GM12878 (cell line): ENCODE results near the gene SULT1C3. TPM values are rescaled to one million over a fixed set of nuclear protein-coding genes. Genes with fewer than 3 reads are reported as not detected.

Source experiments
- ATAC-seq: fragments of 200-7000 bp; cut with Tn5 transposase; 3 replicates; pipeline ENCODE4 v1.9.1; 2020; ENCODE audit warnings: mild to moderate bottlenecking, moderate library complexity
- BruUV-seq: library from RNA; stranded (reverse); fragments of 400-500 nt; replicated peaks from 2 replicates; lab custom pipeline; 2021; lab: Mats Ljungman, UMichigan
- CTCF ChIA-PET: fragments of 300-600 bp; sonication (Branson Sonifier 250); formaldehyde crosslinking; extraction: SDS; loops from one replicate; lab custom pipeline; 2021; ENCODE audit warnings: inconsistent platforms; lab: Yijun Ruan, JAX
- POLR2A ChIA-PET: fragments of 350-600 bp; formaldehyde crosslinking; extraction: SDS; loops from one replicate; lab custom pipeline; 2021; ENCODE audit warnings: inconsistent platforms; lab: Charles Lee
- RAD21 ChIA-PET: fragments of 300-600 bp; sonication (Branson Sonifier 250); formaldehyde crosslinking; loops from one replicate; lab custom pipeline; 2023; ENCODE audit warnings: antibody characterized with exemption; ENCODE audit not compliant: unreplicated experiment; lab: Charles Lee
- SMC1A ChIA-PET: fragments of 300-600 bp; sonication (Branson Sonifier 250); formaldehyde crosslinking; loops from one replicate; lab custom pipeline; 2023; ENCODE audit not compliant: unreplicated experiment, uncharacterized antibody; lab: Charles Lee
- DNase-seq: peaks from one replicate; pipeline ENCODE4 v3.0.0-alpha.2; 2011; ENCODE audit warnings: low read depth, low spot score
- FAIRE-seq: peaks from 3 replicates; lab custom pipeline; 2011; peaks lifted over from hg19 to GRCh38; lab: Jason Lieb, UNC
- H2AFZ ChIP-seq: 2 replicates; pipeline ENCODE4 v1.6.0; 2011; ENCODE audit warnings: low read depth, low read length, control low read depth; ENCODE audit not compliant: control insufficient read depth
- H3K27ac ChIP-seq: 2 replicates; pipeline ENCODE4 v1.5.1; 2011; ENCODE audit warnings: control low read depth; ENCODE audit not compliant: control insufficient read depth, insufficient read depth
- H3K27me3 ChIP-seq, 2 experiments: replicated peaks in 1 of 2; 2 replicates each; pipeline versions ENCODE4 v1.6.0 to v1.6.1; 2011; ENCODE audit warnings: low read length in 1 of 2; ENCODE audit not compliant: control insufficient read depth in 2 of 2, insufficient read depth in 2 of 2
- H3K36me3 ChIP-seq, 2 experiments: 2 replicates each; pipeline ENCODE4 v1.5.1; 2011; ENCODE audit warnings: low read length in 1 of 2; ENCODE audit not compliant: control insufficient read depth in 2 of 2, insufficient read depth in 2 of 2
- H3K4me1 ChIP-seq: 2 replicates; pipeline ENCODE4 v1.6.1; 2011; ENCODE audit warnings: mild to moderate bottlenecking, low read length, moderate library complexity, mixed read lengths; ENCODE audit not compliant: control insufficient read depth, insufficient read depth
- H3K4me2 ChIP-seq: 2 replicates; pipeline ENCODE4 v1.6.0; 2011; ENCODE audit warnings: control low read depth; ENCODE audit not compliant: control insufficient read depth, insufficient read depth
- H3K4me3 ChIP-seq: fragments of 200-600 bp; sonication (generic); 2 replicates; pipeline ENCODE4 v1.5.1; 2016
- H3K79me2 ChIP-seq: 2 replicates; pipeline ENCODE4 v1.6.0; 2011; ENCODE audit warnings: low read length; ENCODE audit not compliant: control insufficient read depth, insufficient read depth
- H3K9ac ChIP-seq: 2 replicates; pipeline ENCODE4 v1.8.0; 2011; ENCODE audit warnings: low read length, control low read depth, mixed read lengths; ENCODE audit not compliant: control insufficient read depth, insufficient read depth
- H3K9me3 ChIP-seq: replicated peaks from 3 replicates; pipeline ENCODE4 v1.5.1; 2011; ENCODE audit warnings: mild to moderate bottlenecking, low read length; ENCODE audit not compliant: control insufficient read depth, insufficient read depth
- H4K20me1 ChIP-seq: 2 replicates; pipeline ENCODE4 v1.6.0; 2011; ENCODE audit not compliant: control insufficient read depth, insufficient read depth
- ATF2 ChIP-seq: IDR thresholded peaks from 2 replicates; pipeline ENCODE4 v1.6.1; 2012; ENCODE audit warnings: low read length, inconsistent platforms
- ATF3 ChIP-seq: IDR thresholded peaks from 2 replicates; pipeline ENCODE4 v1.6.1; 2011; ENCODE audit warnings: low read depth, mild to moderate bottlenecking, low read length, moderate library complexity, borderline replicate concordance; ENCODE audit errors: extremely low read depth
- CEBPB ChIP-seq, 2 experiments: fragments of 150-350 bp in 1 of 2; IDR thresholded peaks; 2 replicates each; pipeline ENCODE4 v1.6.1; 2012 to 2014; ENCODE audit warnings: low read depth in 2 of 2, low read length in 2 of 2, borderline replicate concordance in 1 of 2, inconsistent platforms in 1 of 2
- E2F8 ChIP-seq: fragments of 450-650 bp; IDR thresholded peaks from 2 replicates; pipeline ENCODE4 v1.6.1; 2018; ENCODE audit warnings: mild to moderate bottlenecking, low read depth, moderate library complexity; ENCODE audit not compliant: partially characterized antibody
- KAT2A ChIP-seq: conservative IDR thresholded peaks from 2 replicates; pipeline ENCODE4 v1.6.1; 2011; ENCODE audit warnings: low read depth, low read length; ENCODE audit not compliant: control insufficient read depth
- KDM1A ChIP-seq: fragments of 200-600 bp; sonication (generic); IDR thresholded peaks from 2 replicates; pipeline ENCODE4 v1.6.1; 2016; ENCODE audit warnings: borderline replicate concordance
- NR2F1 ChIP-seq: fragments of 450-650 bp; conservative IDR thresholded peaks from 2 replicates; pipeline ENCODE4 v1.6.1; 2017; ENCODE audit warnings: mild to moderate bottlenecking
- PBX3 ChIP-seq: IDR thresholded peaks from 2 replicates; pipeline ENCODE4 v1.6.1; 2011; ENCODE audit warnings: mild to moderate bottlenecking, low read depth, low read length, moderate library complexity; ENCODE audit not compliant: insufficient replicate concordance
- PML ChIP-seq: IDR thresholded peaks from 2 replicates; pipeline ENCODE4 v1.6.1; 2012; ENCODE audit warnings: low read length, inconsistent platforms
- POLR2A ChIP-seq: IDR thresholded peaks from 2 replicates; pipeline ENCODE4 v1.6.1; 2011; ENCODE audit warnings: low read depth, mild to moderate bottlenecking, low read length
- RBBP5 ChIP-seq: fragments of 200-600 bp; sonication (generic); conservative IDR thresholded peaks from 2 replicates; pipeline ENCODE4 v1.6.1; 2016
- SMAD1 ChIP-seq: fragments of 450-650 bp; IDR thresholded peaks from 2 replicates; pipeline ENCODE4 v1.6.1; 2018; ENCODE audit warnings: mild to moderate bottlenecking, low read depth; ENCODE audit not compliant: partially characterized antibody
- SMC3 ChIP-seq: IDR thresholded peaks from 2 replicates; pipeline ENCODE4 v1.6.1; 2011; ENCODE audit warnings: low read length, improper control_type of control experiment, borderline replicate concordance
- SREBF1 ChIP-seq: IDR thresholded peaks from 2 replicates; pipeline ENCODE4 v1.6.1; 2012; ENCODE audit warnings: mild to moderate bottlenecking, low read length
- STAT3 ChIP-seq: IDR thresholded peaks from 2 replicates; pipeline ENCODE4 v1.6.1; 2011; ENCODE audit warnings: low read depth, low read length, improper control_type of control experiment
- TARDBP ChIP-seq: IDR thresholded peaks from 2 replicates; pipeline ENCODE4 v1.6.1; 2016; ENCODE audit warnings: borderline replicate concordance
- WRNIP1 ChIP-seq: IDR thresholded peaks from 2 replicates; pipeline ENCODE4 v1.6.1; 2011; ENCODE audit warnings: low read depth, low read length, improper control_type of control experiment, borderline replicate concordance
- YBX1 ChIP-seq: fragments of 450-650 bp; IDR thresholded peaks from 2 replicates; pipeline ENCODE4 v1.6.1; 2016; ENCODE audit warnings: antibody characterized with exemption
- WGBS: methylation state at CpG from one replicate; pipeline ENCODE4 v1.1.6; 2016; ENCODE audit warnings: low lambda C conversion rate; ENCODE audit not compliant: insufficient replicate concordance, insufficient coverage; ENCODE audit errors: missing lambda C conversion rate; 5-methylcytosine and 5-hydroxymethylcytosine counted together
- in situ Hi-C: fragments of 300-500 bp; cut with MboI; formaldehyde crosslinking; loops from 9 replicates; pipeline ENCODE4 v1.14.3; 2018; ENCODE audit warnings: mixed read lengths
- intact Hi-C: fragments of 100-400 bp; cut with micrococcal nuclease; formaldehyde crosslinking; loops from one replicate; pipeline ENCODE4 v1.14.2; 2022; ENCODE audit not compliant: unreplicated experiment
- polyA plus RNA-seq, 11 experiments: library from polyadenylated mRNA; depleted of rRNA in 4 of 11; unstranded in 6 of 11; stranded (reverse) in 5 of 11; fragments of >200 nt; fragmentation: Nextera tagmentation in 4 of 11; fragmentation: Illumina TruSeq in 1 of 11; extraction: Ambion mirVana in 4 of 11; extraction: Trizol in 1 of 11; gene quantifications; 1 replicate in 1 of 11; 2 replicates in 10 of 11; pipeline versions ENCODE4 v1.2.1 to v1.2.3, GENCODE V29; 2011 to 2016; ENCODE audit warnings: inconsistent platforms in 2 of 11, missing spikeins in 2 of 11, low read depth in 1 of 11
- total RNA-seq, 4 experiments: library from RNA; depleted of rRNA in 3 of 4; stranded (reverse); fragments of >200 nt in 3 of 4; fragmentation: Illumina TruSeq in 1 of 4; extraction: Trizol in 1 of 4; gene quantifications; 2 replicates each; pipeline versions ENCODE4 v1.2.1 to v1.2.3, GENCODE V29; 2013 to 2021

The SULT1C3 gene
- total and polyA plus RNA-seq, 10 of the 15 experiments (the other 5 are each of a cell fraction or from before 2014, with no cell fraction given), result not detected

- Histone ChIP-seq H3K27me3 (no peaks in the 10 kb centered on the region), H2AFZ (no peak overlapping the region), H3K4me3 (no peak overlapping the region), H3K4me1 (no peaks in the 10 kb centered on the region), H4K20me1 (no peaks in the 10 kb centered on the region), H3K4me2 (no peak overlapping the region), H3K36me3 (no peaks in the 10 kb centered on the region), H3K27ac (no peak overlapping the region), H3K9ac (no peak overlapping the region), H3K9me3 (no peaks in the 10 kb centered on the region), H3K79me2 (no peaks in the 10 kb centered on the region)
- intact Hi-C loops (no loop called here), in situ Hi-C loops (loop anchor here (25.0 kb wide), 1 partner anchor 375 kb away; no protein-coding TSS in a partner anchor)
- POLR2A ChIA-PET, result no interaction called here
- ATAC-seq (no peak), FAIRE-seq (no peak), DNase-seq (no peak)
- SMC1A ChIA-PET, result no interaction called here
- 65% methylated on average over 3 of the region's 3 CpGs for WGBS
- RAD21 ChIA-PET, result no interaction called here
- CTCF ChIA-PET, result no interaction called here
- no TSS peak for BruUV-seq
- TF ChIP-seq PML (no peak), KAT2A (no peak), NR2F1 (no peak), YBX1 (no peak), KDM1A (no peak), SREBF1 (no peak), SMAD1 (no peak), PBX3 (no peak), TARDBP (no peak), POLR2A (no peak), WRNIP1 (no peak), SMC3 (no peak), CEBPB (IDR thresholded peaks at IDR 0.05; ENCODE audit: borderline replicate concordance in 1 of 2, low read depth in 2 of 2, low read length in 2 of 2) (no peak), E2F8 (no peak), ATF3 (no peak), RBBP5 (no peak), ATF2 (no peak), STAT3 (no peak)
Measured at GRCh38 chr2:108212671-108213070, 27.1 kb upstream of the SULT1C3 start.
